ENCODE measurements around the gene ENHO. TPM values are rescaled to one million over a fixed set of nuclear protein-coding genes. Genes with fewer than 3 reads are reported as not detected.

Gene ENHO
- total and polyA plus RNA-seq, 12 donors = 0.32 to 1.2 (median 0.46) TPM; not detected in 4

DNA sequence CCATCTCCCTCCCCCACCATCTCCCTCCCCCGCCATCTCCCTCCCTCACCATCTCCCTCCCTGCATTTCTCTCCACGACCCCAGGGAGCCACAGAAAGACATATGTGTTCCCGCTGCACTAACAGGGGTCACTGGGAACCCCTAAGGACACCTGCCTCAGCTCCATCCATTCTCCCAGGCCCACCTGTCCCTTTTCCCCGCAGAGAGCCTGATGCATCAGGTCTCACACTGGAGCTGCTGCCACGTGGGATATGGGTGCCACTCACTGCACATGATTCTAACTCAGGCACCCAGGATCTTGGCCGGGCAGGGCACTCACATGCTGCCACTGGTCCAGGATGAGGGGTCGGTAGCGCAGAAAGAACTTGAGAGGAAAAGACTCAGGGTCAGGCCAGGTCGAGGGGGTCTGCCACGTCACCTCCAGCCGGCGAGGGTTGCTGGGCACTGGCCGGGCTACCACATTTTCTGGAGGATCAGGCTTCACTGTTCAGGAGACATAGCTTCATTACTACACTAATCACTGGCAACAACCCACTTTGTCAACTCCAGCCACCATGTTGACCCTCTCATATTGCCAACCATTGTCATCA is 33.2 kb upstream of the ENHO start:
- DNase-seq = no peak
- intact Hi-C loops (cut with DNase I) = no loop called here
- peaks cover 0 to 24% (median 0%) of the 10 kb centered on the region in 7 donors for H3K27me3 ChIP-seq
- 89 to 92% methylated on average over 11 to 13 of the region's 13 CpGs for WGBS, 2 donors
- no peaks in the 10 kb centered on the region for H3K36me3 ChIP-seq
- H3K9me3 ChIP-seq = no peaks in the 10 kb centered on the region
- peaks cover 7 to 26% (median 22%) of the 10 kb centered on the region in 9 donors for H3K4me1 ChIP-seq
- H3K27ac ChIP-seq = no peak overlapping the region
- TF ChIP-seq, protein P1, sequence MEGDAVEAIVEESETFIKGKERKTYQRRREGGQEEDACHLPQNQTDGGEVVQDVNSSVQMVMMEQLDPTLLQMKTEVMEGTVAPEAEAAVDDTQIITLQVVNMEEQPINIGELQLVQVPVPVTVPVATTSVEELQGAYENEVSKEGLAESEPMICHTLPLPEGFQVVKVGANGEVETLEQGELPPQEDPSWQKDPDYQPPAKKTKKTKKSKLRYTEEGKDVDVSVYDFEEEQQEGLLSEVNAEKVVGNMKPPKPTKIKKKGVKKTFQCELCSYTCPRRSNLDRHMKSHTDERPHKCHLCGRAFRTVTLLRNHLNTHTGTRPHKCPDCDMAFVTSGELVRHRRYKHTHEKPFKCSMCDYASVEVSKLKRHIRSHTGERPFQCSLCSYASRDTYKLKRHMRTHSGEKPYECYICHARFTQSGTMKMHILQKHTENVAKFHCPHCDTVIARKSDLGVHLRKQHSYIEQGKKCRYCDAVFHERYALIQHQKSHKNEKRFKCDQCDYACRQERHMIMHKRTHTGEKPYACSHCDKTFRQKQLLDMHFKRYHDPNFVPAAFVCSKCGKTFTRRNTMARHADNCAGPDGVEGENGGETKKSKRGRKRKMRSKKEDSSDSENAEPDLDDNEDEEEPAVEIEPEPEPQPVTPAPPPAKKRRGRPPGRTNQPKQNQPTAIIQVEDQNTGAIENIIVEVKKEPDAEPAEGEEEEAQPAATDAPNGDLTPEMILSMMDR (IDR thresholded peaks at IDR 0.05) = no peak
- ATAC-seq = no peak
- H3K4me3 ChIP-seq = no peak overlapping the region

DNA sequence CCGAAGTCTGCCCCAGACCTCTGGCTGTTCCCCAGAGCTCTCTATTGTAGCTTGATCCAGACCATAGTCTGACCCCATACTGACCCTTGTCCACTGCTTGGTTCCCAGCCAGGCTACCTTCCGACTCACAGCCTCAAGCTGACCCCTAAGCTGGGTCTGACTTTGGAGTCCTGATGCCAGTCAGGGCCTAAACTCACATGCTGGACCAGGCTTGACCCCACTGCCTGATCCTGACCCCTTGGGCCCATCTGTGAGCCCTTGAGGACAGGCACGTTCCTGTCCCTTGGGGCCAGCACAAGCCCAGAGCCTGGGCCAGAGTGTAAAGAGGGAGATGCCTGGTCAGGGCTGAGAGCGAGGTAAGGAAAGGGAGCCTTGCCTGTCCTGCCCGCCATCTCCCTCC is 32.7 kb upstream of the ENHO start:
- DNase-seq = no peak
- H3K36me3 ChIP-seq = no peaks in the 10 kb centered on the region
- no peak overlapping the region for H3K27ac ChIP-seq
- H3K4me1 ChIP-seq = peaks cover 7 to 20% (median 17%) of the 10 kb centered on the region in 9 donors
- peaks cover 0 to 18% (median 0%) of the 10 kb centered on the region in 7 donors for H3K27me3 ChIP-seq
- WGBS, 2 donors = 84 to 89% methylated on average over 5 of the region's 5 CpGs
- intact Hi-C loops (cut with DNase I) = no loop called here
- no peak for ATAC-seq
- H3K9me3 ChIP-seq = no peaks in the 10 kb centered on the region
- no peak overlapping the region for H3K4me3 ChIP-seq
- TF ChIP-seq, protein P1 (IDR thresholded peaks at IDR 0.05) = no peak

DNA sequence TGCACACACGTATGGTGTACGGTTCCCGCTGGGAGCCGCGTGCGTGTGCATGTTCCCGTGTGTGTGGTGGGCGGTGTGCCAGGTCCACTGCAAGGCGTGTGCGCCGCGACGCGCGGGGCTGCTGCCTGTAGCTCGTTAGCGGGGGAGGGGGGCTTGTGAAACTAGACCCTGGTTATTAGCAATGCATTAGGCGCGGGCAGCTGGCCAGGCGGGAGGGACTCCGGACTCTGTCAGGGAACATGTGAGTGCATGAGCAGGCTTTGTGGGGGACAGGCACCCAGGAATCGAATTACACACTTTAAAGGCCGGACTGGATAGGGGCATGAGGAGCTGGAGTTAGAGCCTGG is 32.2 kb upstream of the ENHO start:
- H3K9me3 ChIP-seq = no peaks in the 10 kb centered on the region
- DNase-seq (no peak), ATAC-seq (no peak)
- TF ChIP-seq, protein P1 (IDR thresholded peaks at IDR 0.05) = no peak
- 71 to 85% methylated on average over 23 of the region's 23 CpGs for WGBS, 2 donors
- no peaks in the 10 kb centered on the region for H3K36me3 ChIP-seq
- no peak overlapping the region for H3K4me3 ChIP-seq
- H3K27me3 ChIP-seq = peaks cover 0 to 13% (median 0%) of the 10 kb centered on the region in 7 donors
- H3K4me1 ChIP-seq = peaks cover 7 to 15% (median 12%) of the 10 kb centered on the region in 9 donors
- intact Hi-C loops (cut with DNase I) = no loop called here
- H3K27ac ChIP-seq = no peak overlapping the region

DNA sequence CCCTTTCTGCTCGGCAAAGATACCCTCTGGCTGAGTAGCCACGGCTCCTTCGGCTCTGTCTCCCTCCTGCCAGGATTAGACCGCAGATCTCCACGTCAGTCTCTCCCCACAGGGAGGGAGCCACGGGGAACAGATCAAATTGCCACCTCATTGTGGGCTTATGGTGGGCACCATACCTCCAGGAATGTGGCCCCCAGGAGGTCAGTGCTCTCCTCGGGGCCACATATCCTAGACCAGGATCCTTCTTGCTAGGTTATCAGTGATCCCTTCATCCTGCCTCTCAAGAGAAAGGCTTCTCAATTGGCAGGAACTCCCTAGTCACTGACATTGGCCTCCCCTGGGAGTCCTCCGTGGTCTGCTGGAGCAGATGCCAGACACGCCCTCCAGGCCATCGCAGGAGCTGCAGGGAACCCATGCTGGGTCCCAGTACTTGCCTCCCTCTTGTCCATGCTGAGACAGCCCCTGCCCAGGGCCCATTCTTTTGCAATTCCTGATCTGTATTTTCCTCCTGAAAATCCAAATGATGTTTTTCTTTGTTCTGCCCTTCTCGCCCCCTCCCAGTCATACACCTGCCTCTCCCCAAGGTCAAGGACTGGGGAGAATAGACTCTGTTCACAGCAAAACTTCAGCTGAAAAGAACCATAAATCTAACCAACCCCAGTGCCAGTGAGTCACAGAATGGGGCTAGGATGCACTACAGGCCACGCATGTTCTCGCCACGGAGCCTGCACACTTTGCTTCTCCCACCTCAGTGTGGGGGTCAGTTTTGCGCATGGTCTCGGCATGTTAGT is 31.6 kb upstream of the ENHO start:
- peaks cover 0 to 7% (median 0%) of the 10 kb centered on the region in 7 donors for H3K27me3 ChIP-seq
- DNase-seq (no peak), ATAC-seq (no peak)
- no peak overlapping the region for H3K4me3 ChIP-seq
- intact Hi-C loops (cut with DNase I) = no loop called here
- TF ChIP-seq, protein P1 (IDR thresholded peaks at IDR 0.05) = no peak
- 71 to 76% methylated on average over 16 of the region's 16 CpGs for WGBS, 2 donors
- no peaks in the 10 kb centered on the region for H3K9me3 ChIP-seq
- H3K27ac ChIP-seq = no peak overlapping the region
- H3K4me1 ChIP-seq = peaks cover 2 to 9% (median 6%) of the 10 kb centered on the region in 9 donors
- H3K36me3 ChIP-seq = no peaks in the 10 kb centered on the region
